A549 treated with AZD2906 at 1 μM for 4 hours (cell line): Measurements from ENCODE around the gene GOLGA6C. TPM values are rescaled to one million over a fixed set of nuclear protein-coding genes. Genes with fewer than 3 reads are reported as not detected.

Experiments
- total RNA-seq: library from RNA; stranded (reverse); fragments of 200-300 nt; extraction: Qiagen RNA extraction; gene quantifications from 5 replicates; pipeline ENCODE4 v1.2.3, GENCODE V29; 2022

GOLGA6C gene
- not detected in 5 replicates for total RNA-seq

GRCh38 chr15:75258034-75258433 lies at the start of gene GOLGA6C:
TSS of gene GOLGA6C (plus strand) at chr15:75258334. CDS start at chr15:75258599, 265 bp downstream.

GRCh38 chr15:75282572-75282971 lies 24.4 kb downstream of the GOLGA6C start, which contains the start of gene GOLGA6D:
TSS of gene GOLGA6D (plus strand) at chr15:75282835. CDS start at chr15:75282876, 41 bp downstream.

Other genes starting within 250 kb of the GOLGA6C start
- gene PPCDC, start 234.7 kb upstream of the GOLGA6C start, total RNA-seq = 16.8 to 22.7 TPM (median 19.0 TPM) in 5 replicates
- gene C15orf39, start 56.5 kb upstream of the GOLGA6C start, total RNA-seq = 27.8 to 36.6 TPM (median 33.9 TPM) in 5 replicates
- gene GOLGA6D, start 24.5 kb downstream of the GOLGA6C start, total RNA-seq = 0.02 to 0.03 TPM in 2 of 5 replicates, not detected in the others
- gene COMMD4, start 77.7 kb downstream of the GOLGA6C start, total RNA-seq = 182 to 209 TPM (median 189 TPM) in 5 replicates
- gene NEIL1, start 88.7 kb downstream of the GOLGA6C start, total RNA-seq = 1.4 to 3.8 TPM (median 3.0 TPM) in 5 replicates
- 59.1 to 81.3 TPM (median 67.6 TPM) in 5 replicates for gene MAN2C1, start 110.3 kb downstream of the GOLGA6C start, total RNA-seq
- gene SIN3A, start 193.4 kb downstream of the GOLGA6C start, total RNA-seq = 24.9 to 32.7 TPM (median 29.7 TPM) in 5 replicates